Measurements from ENCODE around the gene LGALS1. TPM values are rescaled to one million over a fixed set of nuclear protein-coding genes. Genes with fewer than 3 reads are reported as not detected.

The LGALS1 gene
- total RNA-seq, 2 experiments from 2014 or later: 816 to 833 TPM

Other genes with a start within 250 kb of the LGALS1 start
- under 1 TPM; 0.39 to 0.57 TPM for gene ELFN2, start 248.2 kb upstream of the LGALS1 start, total RNA-seq
- 100 to 1,000 TPM; 101 to 106 TPM for gene MFNG, start 189.3 kb upstream of the LGALS1 start, total RNA-seq
- gene CARD10, start 156.2 kb upstream of the LGALS1 start, total RNA-seq: under 1 TPM in 1 of 2 experiments, not detected in 1; 0.12 TPM
- gene CDC42EP1, start 115.2 kb upstream of the LGALS1 start, total RNA-seq: 1 to 10 TPM; 1.4 to 1.9 TPM
- gene LGALS2, start 95.5 kb upstream of the LGALS1 start, total RNA-seq: not detected
- gene GGA1, start 66.8 kb upstream of the LGALS1 start, total RNA-seq: 10 to 100 TPM; 59.0 to 61.1 TPM
- 100 to 1,000 TPM in 1 of 2 experiments, 10 to 100 TPM in 1; 97.6 to 102 TPM for gene SH3BP1, start 36.0 kb upstream of the LGALS1 start, total RNA-seq
- gene PDXP, start 16.9 kb upstream of the LGALS1 start, total RNA-seq: 10 to 100 TPM; 21.9 to 22.9 TPM
- 10 to 100 TPM; 32.5 to 33.3 TPM for gene NOL12, start 10.7 kb downstream of the LGALS1 start, total RNA-seq
- 10 to 100 TPM; 25.0 to 26.8 TPM for gene TRIOBP, start 21.4 kb downstream of the LGALS1 start, total RNA-seq
- 10 to 100 TPM; 21.8 TPM for gene GCAT, start 132.3 kb downstream of the LGALS1 start, total RNA-seq
- gene GALR3, start 147.7 kb downstream of the LGALS1 start, total RNA-seq: under 1 TPM in 1 of 2 experiments, not detected in 1; 0.19 TPM
- gene ANKRD54, start 168.7 kb downstream of the LGALS1 start, total RNA-seq: 10 to 100 TPM; 16.9 to 17.5 TPM
- 100 to 1,000 TPM; 656 to 664 TPM for gene EIF3L, start 173.8 kb downstream of the LGALS1 start, total RNA-seq
- gene MICALL1, start 230.7 kb downstream of the LGALS1 start, total RNA-seq: 10 to 100 TPM; 18.4 to 19.1 TPM